Upper lobe of right lung (tissue), 1 donor: ENCODE results near the gene ACER3. TPM values are rescaled to one million over a fixed set of nuclear protein-coding genes. Genes with fewer than 3 reads are reported as not detected.

Source experiments
- ATAC-seq: fragments of 200-7000 bp; cut with Tn5 transposase; one replicate; pipeline ENCODE4 v1.9.1; 2020; ENCODE audit warnings: mild to moderate bottlenecking, moderate library complexity
- DNase-seq: peaks from one replicate; pipeline ENCODE4 v3.0.0-alpha.2; 2020
- H3K27ac ChIP-seq: fragments of 200-600 bp; one replicate; pipeline ENCODE4 v1.8.0; 2022
- H3K27me3 ChIP-seq: fragments of 200-600 bp; one replicate; pipeline ENCODE4 v1.8.0; 2022; ENCODE audit warnings: mild to moderate bottlenecking
- H3K36me3 ChIP-seq: fragments of 200-600 bp; one replicate; pipeline ENCODE4 v1.8.0; 2022
- H3K4me1 ChIP-seq: fragments of 200-600 bp; one replicate; pipeline ENCODE4 v1.8.0; 2022
- H3K4me3 ChIP-seq: fragments of 200-600 bp; one replicate; pipeline ENCODE4 v1.8.0; 2022; ENCODE audit warnings: mild to moderate bottlenecking
- H3K9me3 ChIP-seq: fragments of 200-600 bp; one replicate; pipeline ENCODE4 v1.8.0; 2022
- intact Hi-C: fragments of 100-400 bp; cut with DNase I; formaldehyde crosslinking; loops from one replicate; pipeline ENCODE4 v1.11.0; 2022
- total RNA-seq: library from RNA; stranded (reverse); fragmentation: NEBNext Ultra II Directional; extraction: Animal tissue kit (Norgen Biotek cat#: 25700); gene quantifications from one replicate; pipeline ENCODE4 v1.2.1, GENCODE V29; 2021
- TF ChIP-seq, protein P1 (sequence below): fragments of 200-600 bp; IDR thresholded peaks from one replicate; pipeline ENCODE4 v1.8.0; 2022; ENCODE audit warnings: antibody characterized with exemption
- donor health status: DM: no; HTN: yes; CAD: no; lungs with severe emphysema.

Gene ACER3
- total RNA-seq, 1 donor from 2014 or later: 42.2 TPM

DNA sequence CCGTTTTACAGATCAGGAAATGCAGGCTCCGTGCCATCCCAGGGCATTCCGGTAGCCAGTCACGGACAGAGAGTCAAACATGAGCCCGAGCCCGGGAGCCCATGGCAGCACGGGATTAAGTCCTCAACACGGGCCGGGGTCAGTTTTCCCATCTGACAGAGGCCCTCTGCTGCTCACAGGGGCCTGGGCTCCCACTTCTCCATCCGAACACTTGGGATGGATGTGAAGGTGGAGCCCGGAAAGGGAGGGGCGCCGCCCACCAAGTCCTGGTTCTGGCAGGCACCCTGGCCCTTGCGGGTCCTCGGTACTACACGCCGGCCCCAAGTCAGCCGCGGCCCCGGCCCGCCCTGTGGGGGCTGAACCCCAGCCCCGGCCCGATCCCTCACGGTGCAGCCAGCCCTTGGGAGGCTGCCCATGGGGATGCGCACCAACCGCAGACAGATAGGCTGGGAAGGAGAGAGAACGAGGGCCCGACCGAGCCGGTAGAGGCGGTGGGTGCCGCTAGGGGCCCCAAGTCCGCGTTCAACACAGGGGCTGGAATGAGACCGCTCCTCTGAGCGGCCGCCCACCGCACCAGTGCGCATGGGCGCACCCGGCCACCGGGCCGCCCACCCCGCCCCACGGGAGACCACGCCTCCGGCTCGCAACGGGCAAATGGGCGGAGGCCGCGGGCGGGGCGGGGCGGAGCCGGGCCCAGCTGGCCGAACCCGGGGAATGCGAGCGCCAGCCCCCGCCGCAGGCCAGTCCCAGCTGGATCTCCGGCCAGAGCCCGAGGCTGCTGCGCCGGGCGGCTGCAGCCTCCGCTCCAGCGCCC lies 205.7 kb downstream of the ACER3 start, which contains the start of gene CAPN5:
TSS of gene CAPN5 (plus strand) at position 743 of the 814 bp plus-strand sequence. CDS start 17,916 bp downstream, outside the sequence.
- Histone ChIP-seq H3K4me3 (peak within 1 kb of the TSS; percentile 74), H3K27me3 (no peaks in the 10 kb centered on the region), H3K4me1 (peaks cover 8% of the 10 kb centered on the region), H3K9me3 (no peaks in the 10 kb centered on the region), H3K27ac (peak within 1 kb of the TSS; percentile 84), H3K36me3 (no peaks in the 10 kb centered on the region)
- TF ChIP-seq, protein P1, sequence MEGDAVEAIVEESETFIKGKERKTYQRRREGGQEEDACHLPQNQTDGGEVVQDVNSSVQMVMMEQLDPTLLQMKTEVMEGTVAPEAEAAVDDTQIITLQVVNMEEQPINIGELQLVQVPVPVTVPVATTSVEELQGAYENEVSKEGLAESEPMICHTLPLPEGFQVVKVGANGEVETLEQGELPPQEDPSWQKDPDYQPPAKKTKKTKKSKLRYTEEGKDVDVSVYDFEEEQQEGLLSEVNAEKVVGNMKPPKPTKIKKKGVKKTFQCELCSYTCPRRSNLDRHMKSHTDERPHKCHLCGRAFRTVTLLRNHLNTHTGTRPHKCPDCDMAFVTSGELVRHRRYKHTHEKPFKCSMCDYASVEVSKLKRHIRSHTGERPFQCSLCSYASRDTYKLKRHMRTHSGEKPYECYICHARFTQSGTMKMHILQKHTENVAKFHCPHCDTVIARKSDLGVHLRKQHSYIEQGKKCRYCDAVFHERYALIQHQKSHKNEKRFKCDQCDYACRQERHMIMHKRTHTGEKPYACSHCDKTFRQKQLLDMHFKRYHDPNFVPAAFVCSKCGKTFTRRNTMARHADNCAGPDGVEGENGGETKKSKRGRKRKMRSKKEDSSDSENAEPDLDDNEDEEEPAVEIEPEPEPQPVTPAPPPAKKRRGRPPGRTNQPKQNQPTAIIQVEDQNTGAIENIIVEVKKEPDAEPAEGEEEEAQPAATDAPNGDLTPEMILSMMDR: peak; percentile 34
- peak; percentile 95 for DNase-seq
- peak; percentile 98 for ATAC-seq
- intact Hi-C loops: no loop called here

DNA sequence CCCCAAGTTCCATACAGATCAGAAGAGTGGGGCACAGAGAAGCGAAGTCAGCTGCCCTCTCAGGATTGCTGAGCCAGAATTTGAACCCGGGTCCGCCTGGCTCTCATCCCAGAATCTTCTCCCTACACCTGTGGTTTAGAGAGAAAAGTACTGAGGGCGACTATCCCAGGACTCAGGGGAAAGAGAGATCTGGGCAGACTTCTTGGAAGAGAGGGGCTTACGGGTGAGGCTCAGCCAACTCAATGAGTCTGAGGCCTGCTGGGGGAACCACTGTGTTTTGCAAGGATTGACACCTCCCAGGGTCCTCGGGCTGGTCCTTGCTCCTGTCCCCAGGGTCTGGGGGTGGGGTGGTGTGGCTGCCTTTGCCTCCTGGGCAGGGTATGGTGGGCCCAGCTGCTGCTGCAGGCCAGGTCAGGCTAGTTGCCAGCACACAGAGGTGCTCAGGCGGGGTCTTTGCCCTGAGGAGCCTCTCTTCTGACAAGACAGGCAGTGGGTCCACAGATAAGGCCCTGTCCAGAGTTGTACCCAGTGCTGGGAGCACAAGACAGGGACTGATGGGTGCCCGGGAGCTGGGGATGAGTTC lies 207.2 kb downstream of the ACER3 start:
- ATAC-seq (no peak), DNase-seq (peak; percentile 63)
- no peak overlapping the region for H3K4me3 ChIP-seq

DNA sequence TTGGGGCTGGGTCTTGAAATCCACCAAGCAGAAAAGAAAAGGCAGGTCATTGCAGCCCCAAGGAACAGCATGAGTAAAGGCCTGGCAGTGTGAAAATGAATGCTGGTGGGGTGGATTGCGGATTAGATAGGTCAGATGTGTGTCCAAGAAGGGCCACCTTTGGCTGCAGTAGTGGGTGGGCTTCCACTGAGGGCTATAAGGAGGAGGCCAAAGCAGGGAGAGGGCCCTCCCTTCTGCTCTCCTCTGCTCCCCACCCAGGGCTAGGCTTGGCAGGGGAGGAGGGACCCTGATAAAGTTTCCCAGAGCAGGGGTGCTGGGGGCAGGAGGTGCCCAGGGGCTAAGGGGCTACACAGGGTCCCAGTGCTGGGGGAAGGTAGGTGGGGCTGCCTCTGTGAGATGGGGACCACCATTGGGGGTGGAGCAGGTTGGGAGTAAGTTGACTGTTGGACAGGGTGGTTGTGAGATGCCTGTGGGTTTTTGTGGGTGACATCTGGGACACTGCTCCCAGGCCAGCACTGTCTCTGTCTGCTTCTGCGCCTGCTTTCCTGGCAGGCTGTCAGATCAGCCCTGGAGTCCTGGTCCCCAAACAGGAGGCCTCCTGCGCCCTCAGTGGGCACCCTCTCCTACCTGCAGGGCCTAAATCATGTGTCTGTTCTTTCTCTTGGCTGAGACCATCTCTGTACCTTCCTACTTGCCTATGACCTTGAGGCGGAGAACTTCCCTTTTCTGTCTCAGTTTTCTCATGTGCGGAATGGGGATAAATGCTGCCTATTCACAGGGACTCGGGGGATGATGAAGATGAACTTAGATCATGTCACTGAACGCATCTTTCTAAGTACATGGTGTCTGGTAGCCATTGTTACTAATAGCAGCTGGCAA lies 208.0 kb downstream of the ACER3 start:
- Histone ChIP-seq H3K27me3 (no peaks in the 10 kb centered on the region), H3K36me3 (no peaks in the 10 kb centered on the region), H3K4me3 (no peak overlapping the region), H3K27ac (no peak overlapping the region), H3K9me3 (no peaks in the 10 kb centered on the region), H3K4me1 (peaks cover 29% of the 10 kb centered on the region)
- TF ChIP-seq, protein P1: no peak
- DNase-seq (peak; percentile 40), ATAC-seq (no peak)
- intact Hi-C loops: no loop called here

More for the DNA sequence above, 207.2 kb downstream of the ACER3 start:
- TF ChIP-seq, protein P1: no peak
- peaks cover 22% of the 10 kb centered on the region for H3K4me1 ChIP-seq
- no peaks in the 10 kb centered on the region for H3K27me3 ChIP-seq
- no peaks in the 10 kb centered on the region for H3K9me3 ChIP-seq
- H3K27ac ChIP-seq: no peak overlapping the region
- no peaks in the 10 kb centered on the region for H3K36me3 ChIP-seq
- intact Hi-C loops: no loop called here

DNA sequence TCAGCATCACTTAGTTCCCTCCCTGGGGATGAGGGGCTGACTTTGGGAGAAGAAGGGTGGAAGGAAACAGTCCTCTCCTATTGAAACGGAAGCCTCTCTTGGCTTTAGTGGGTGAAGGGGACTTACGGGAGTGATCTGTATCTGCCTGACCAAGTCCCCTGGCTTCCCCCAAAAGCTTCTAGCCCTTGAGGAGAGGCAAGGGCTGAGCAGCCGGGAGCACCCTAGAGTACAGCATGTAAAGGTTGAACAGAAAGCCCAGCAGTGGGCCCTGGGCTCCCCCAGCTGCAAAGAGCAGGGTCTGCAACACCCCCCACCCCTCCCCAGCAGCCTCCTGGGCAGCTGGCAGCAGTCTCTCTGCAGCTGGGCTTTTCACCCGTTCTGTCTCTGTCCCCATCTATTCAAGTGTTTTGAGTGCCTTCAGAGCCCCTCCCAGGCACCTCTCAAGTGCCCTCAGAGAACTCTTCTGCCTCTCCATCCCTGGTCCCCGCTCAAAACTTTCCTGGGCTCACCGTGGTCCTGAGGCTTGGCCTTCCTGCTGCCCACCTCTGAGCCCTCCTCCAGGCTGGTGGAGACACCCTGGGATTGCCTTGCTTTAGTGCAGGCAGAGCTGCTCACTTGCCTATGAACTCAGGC lies 208.7 kb downstream of the ACER3 start:
- no peak for ATAC-seq
- peak; percentile 44 for DNase-seq
- Histone ChIP-seq H3K4me1 (peaks cover 37% of the 10 kb centered on the region), H3K36me3 (no peaks in the 10 kb centered on the region), H3K9me3 (no peaks in the 10 kb centered on the region), H3K27ac (no peak overlapping the region), H3K4me3 (no peak overlapping the region), H3K27me3 (no peaks in the 10 kb centered on the region)
- TF ChIP-seq, protein P1: no peak
- intact Hi-C loops: no loop called here

DNA sequence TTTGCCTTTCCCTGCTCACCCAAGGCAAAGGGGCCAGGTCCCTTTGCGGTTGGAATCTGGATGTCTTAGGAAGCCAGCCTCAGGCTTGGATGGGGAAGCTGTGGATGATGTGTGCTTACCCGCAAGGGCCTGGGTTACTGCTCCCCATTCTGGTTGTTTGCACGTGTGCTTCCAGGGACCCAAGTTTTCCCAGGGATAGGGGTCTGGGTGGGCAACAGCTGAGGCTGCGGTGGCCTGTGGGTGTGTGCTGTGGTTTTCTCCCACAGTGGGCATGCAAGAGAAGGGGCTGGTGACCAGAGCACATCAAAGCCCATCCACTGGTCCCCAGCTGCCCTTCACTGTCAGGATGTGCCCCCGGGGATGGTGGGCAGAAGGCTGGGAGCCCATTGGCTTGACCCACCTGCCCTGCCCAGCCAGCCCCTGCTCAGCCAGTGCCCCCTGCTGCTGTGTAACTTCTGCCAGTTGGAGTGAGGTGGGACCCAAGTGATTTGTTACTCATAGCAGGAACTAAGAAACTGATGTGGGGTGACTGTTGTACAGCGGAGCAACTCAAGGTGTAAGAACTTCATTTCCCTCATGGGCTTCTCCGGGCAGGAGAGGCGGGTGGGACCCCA lies 209.4 kb downstream of the ACER3 start:
- no peaks in the 10 kb centered on the region for H3K9me3 ChIP-seq
- ATAC-seq (no peak), DNase-seq (peak; percentile 48)
- H3K27ac ChIP-seq: no peak overlapping the region
- no peaks in the 10 kb centered on the region for H3K27me3 ChIP-seq
- H3K4me1 ChIP-seq: peaks cover 41% of the 10 kb centered on the region
- TF ChIP-seq, protein P1: no peak
- H3K36me3 ChIP-seq: no peaks in the 10 kb centered on the region
- intact Hi-C loops: no loop called here
- H3K4me3 ChIP-seq: no peak overlapping the region
